Measurements from ENCODE around the gene ARPC5L. TPM values are rescaled to one million over a fixed set of nuclear protein-coding genes. Genes with fewer than 3 reads are reported as not detected.
"Not testable (repeated sequence)": the region's sequence is repeated elsewhere in the genome, so short reads cannot be mapped to it uniquely, and the experiment has no call there.

Gene ARPC5L
- total RNA-seq, 2 donors from 2014 or later, result 27.8 to 41.1 TPM

- WGBS, result 75% methylated on average over 2 of the region's 2 CpGs
- no peaks in the 10 kb centered on the region for H3K36me3 ChIP-seq
Observed at GRCh38 chr9:124908098-124908497, 46.2 kb downstream of the ARPC5L start.

GRCh38 chr9:124911766-124912165, 49.8 kb downstream of the ARPC5L start:
- WGBS, result 92% methylated on average over 1 of the region's 1 CpG
- DNase-seq (ENCODE audit: low spot score), result no peak
- no peak for TF ChIP-seq CTCF (IDR thresholded peaks at IDR 0.05)
- no peak for TF ChIP-seq POLR2A (IDR thresholded peaks at IDR 0.05)
- no peak for TF ChIP-seq POLR2AphosphoS5 (IDR thresholded peaks at IDR 0.05)
- Histone ChIP-seq H3K27ac (no peak overlapping the region), H3K4me1 (replicated peaks) (no peaks in the 10 kb centered on the region), H3K9me3 (no peaks in the 10 kb centered on the region), H3K36me3 (no peaks in the 10 kb centered on the region), H3K27me3 (replicated peaks; ENCODE audit: insufficient read depth) (no peaks in the 10 kb centered on the region), H3K4me3 (no peak overlapping the region)
- intact Hi-C loops (cut with DNase I), result no loop called here

More at GRCh38 chr9:124908098-124908497, 46.2 kb downstream of the ARPC5L start:
- no peak overlapping the region for H3K27ac ChIP-seq
- DNase-seq (ENCODE audit: low spot score), result no peak
- no peaks in the 10 kb centered on the region for H3K9me3 ChIP-seq
- H3K4me1 ChIP-seq (replicated peaks), result no peaks in the 10 kb centered on the region
- intact Hi-C loops (cut with DNase I), result no loop called here
- no peaks in the 10 kb centered on the region for H3K27me3 ChIP-seq (replicated peaks; ENCODE audit: insufficient read depth)
- H3K4me3 ChIP-seq, result no peak overlapping the region
- no peak for TF ChIP-seq POLR2A (IDR thresholded peaks at IDR 0.05)
- no peak for TF ChIP-seq POLR2AphosphoS5 (IDR thresholded peaks at IDR 0.05)
- no peak for TF ChIP-seq CTCF (IDR thresholded peaks at IDR 0.05)

DNA sequence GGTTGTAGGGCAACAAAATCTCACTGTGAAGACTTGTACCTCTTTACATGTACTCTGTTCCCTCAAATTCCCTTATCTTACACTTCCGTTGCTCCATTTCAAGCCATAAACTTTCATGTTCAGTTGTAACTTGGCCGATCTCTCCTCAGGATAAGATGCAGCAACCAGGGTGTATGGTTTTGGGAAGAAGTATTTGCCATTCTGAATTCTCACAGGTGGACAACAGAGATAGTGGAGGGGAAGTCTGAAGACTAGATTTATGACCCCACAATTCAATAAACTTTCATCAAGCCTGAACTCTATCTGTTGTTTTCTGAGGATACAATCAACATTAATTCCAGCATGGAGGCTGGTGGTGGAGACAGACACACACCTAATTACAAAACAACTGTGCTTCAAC, 51.4 kb downstream of the ARPC5L start:
- no peak overlapping the region for H3K4me3 ChIP-seq
- no peak overlapping the region for H3K27ac ChIP-seq
- no peaks in the 10 kb centered on the region for H3K27me3 ChIP-seq (replicated peaks; ENCODE audit: insufficient read depth)
- WGBS, result 97% methylated on average over 2 of the region's 2 CpGs
- intact Hi-C loops (cut with DNase I), result no loop called here
- DNase-seq (ENCODE audit: low spot score), result no peak
- no peaks in the 10 kb centered on the region for H3K9me3 ChIP-seq
- TF ChIP-seq POLR2A (IDR thresholded peaks at IDR 0.05) (no peak), POLR2AphosphoS5 (IDR thresholded peaks at IDR 0.05) (no peak), CTCF (IDR thresholded peaks at IDR 0.05) (no peak)
- no peaks in the 10 kb centered on the region for H3K4me1 ChIP-seq (replicated peaks)
- H3K36me3 ChIP-seq, result no peaks in the 10 kb centered on the region

- Histone ChIP-seq H3K4me1 (replicated peaks) (no peaks in the 10 kb centered on the region), H3K36me3 (peaks cover 0 to 4% of the 10 kb centered on the region in 2 donors), H3K9me3 (no peaks in the 10 kb centered on the region), H3K4me3 (no peak overlapping the region), H3K27me3 (replicated peaks; ENCODE audit: insufficient read depth) (no peaks in the 10 kb centered on the region), H3K27ac (no peak overlapping the region)
- intact Hi-C loops (cut with DNase I), result no loop called here
- TF ChIP-seq POLR2AphosphoS5 (IDR thresholded peaks at IDR 0.05) (no peak), POLR2A (IDR thresholded peaks at IDR 0.05) (no peak), CTCF (IDR thresholded peaks at IDR 0.05) (no peak)
- DNase-seq (ENCODE audit: low spot score), result no peak
- WGBS, result 95% methylated on average over 5 of the region's 5 CpGs
Observed at GRCh38 chr9:124914753-124915405, 52.9 kb downstream of the ARPC5L start.

DNA sequence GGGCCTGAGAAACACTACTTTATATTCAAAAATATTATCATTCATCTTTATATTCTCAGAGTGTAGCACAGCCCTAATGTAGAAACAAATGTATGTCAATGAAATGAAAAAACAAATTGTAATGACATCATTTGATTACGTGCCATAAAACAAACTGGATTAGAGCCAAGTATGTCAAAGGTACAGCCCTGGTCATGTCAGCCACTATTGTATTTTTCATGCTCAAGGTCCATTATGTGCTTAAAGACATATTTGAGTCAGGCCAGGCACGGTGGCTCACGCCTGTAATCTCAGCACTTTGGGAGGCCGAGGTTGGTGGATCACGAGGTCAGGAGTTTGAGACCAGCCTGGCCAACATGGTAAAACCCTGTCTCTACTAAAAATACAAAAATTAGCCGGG, 58.5 kb downstream of the ARPC5L start:
- H3K9me3 ChIP-seq; H3K4me3 ChIP-seq; intact Hi-C loops (cut with DNase I); H3K27ac ChIP-seq; H3K27me3 ChIP-seq (replicated peaks; ENCODE audit: insufficient read depth); H3K36me3 ChIP-seq; DNase-seq (ENCODE audit: low spot score); H3K4me1 ChIP-seq (replicated peaks): not testable (repeated sequence)
- 87% methylated on average over 6 of the region's 6 CpGs for WGBS

Small RNA genes within 50 kb of the gene (small RNA-seq; reads per million reads assigned to genes)
- 0 reads per million in 2 donors for gene RNU4-82P

Other genes starting within 250 kb of the ARPC5L start
- gene NR6A1, start 90.8 kb upstream of the ARPC5L start, total RNA-seq, result 10 to 100 TPM in 1 of 2 donors, 1 to 10 TPM in 1; 1.3 to 53.7 TPM
- gene OLFML2A, start 85.0 kb upstream of the ARPC5L start, total RNA-seq, result 10 to 100 TPM; 16.7 to 18.5 TPM
- not detected for gene WDR38, start 8.7 kb upstream of the ARPC5L start, total RNA-seq
- 1,000 to 10,000 TPM; 1,539 to 2,854 TPM for gene RPL35, start 173 bp upstream of the ARPC5L start, total RNA-seq
- gene GOLGA1, start 79.0 kb downstream of the ARPC5L start, total RNA-seq, result 10 to 100 TPM; 12.5 to 28.3 TPM